Effector memory CD8-positive, alpha-beta T cell (primary cell): ENCODE results near the gene SGMS1.

Experiments
- ATAC-seq: fragments of 150-1000 bp; cut with Tn5 transposase; replicated peaks from 2 replicates; pipeline ENCODE4 v1.10.0; 2021; ENCODE audit warnings: mild to moderate bottlenecking, moderate library complexity
- DNase-seq, 3 experiments: peaks; one replicate each; pipeline ENCODE4 v3.0.0; 2021
- H3K27ac Mint-ChIP-seq, 2 donors: one replicate each; pipeline ENCODE4 v1.8.0; 2022; ENCODE audit warnings: mild to moderate bottlenecking in 2 of 2, mixed read lengths in 2 of 2, moderate library complexity in 2 of 2
- H3K27me3 Mint-ChIP-seq, 2 donors: one replicate each; pipeline ENCODE4 v1.8.0; 2022; ENCODE audit warnings: mixed read lengths in 2 of 2
- H3K36me3 Mint-ChIP-seq: one replicate; pipeline ENCODE4 v1.8.0; 2022; ENCODE audit warnings: mild to moderate bottlenecking, moderate library complexity, mixed read lengths; ENCODE audit not compliant: insufficient read depth
- H3K4me1 Mint-ChIP-seq, 2 donors: one replicate each; pipeline ENCODE4 v1.8.0; 2022; ENCODE audit warnings: low read depth in 2 of 2, mixed read lengths in 2 of 2
- H3K4me3 Mint-ChIP-seq, 2 donors: one replicate each; pipeline ENCODE4 v1.8.0; 2022; ENCODE audit warnings: mild to moderate bottlenecking in 2 of 2, mixed read lengths in 2 of 2, moderate library complexity in 2 of 2
- H3K9me3 Mint-ChIP-seq, 2 donors: one replicate each; pipeline ENCODE4 v1.8.0; 2022; ENCODE audit warnings: mixed read lengths in 2 of 2

The SGMS1 gene

DNA sequence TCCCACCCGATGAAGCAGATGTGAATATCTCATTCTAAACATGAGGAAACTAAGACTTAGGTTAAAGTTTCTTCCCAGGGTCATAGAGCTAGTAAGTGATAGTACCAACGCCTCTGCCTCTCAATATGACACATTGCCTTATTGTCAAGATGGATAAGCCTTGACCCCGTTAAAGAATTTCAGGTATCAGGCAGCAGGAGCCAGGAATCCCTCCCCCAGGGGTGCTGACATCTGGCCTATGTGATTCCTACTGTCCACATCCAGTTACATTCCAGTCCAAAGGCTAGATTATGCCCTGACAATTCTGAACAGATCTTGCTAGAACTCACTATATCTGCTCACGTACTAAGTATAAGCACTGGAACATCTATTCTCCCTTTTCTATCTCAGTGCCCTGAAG, 314.4 kb downstream of the SGMS1 start:
- H3K36me3 Mint-ChIP-seq = peaks cover 12% of the 10 kb centered on the region
- no peaks in the 10 kb centered on the region for H3K27me3 Mint-ChIP-seq
- peaks cover 0 to 15% of the 10 kb centered on the region in 2 donors for H3K4me1 Mint-ChIP-seq
- ATAC-seq (no peak), DNase-seq (no peak)
- no peaks in the 10 kb centered on the region for H3K9me3 Mint-ChIP-seq
- no peak overlapping the region for H3K4me3 Mint-ChIP-seq
- H3K27ac Mint-ChIP-seq = no peak overlapping the region

DNA sequence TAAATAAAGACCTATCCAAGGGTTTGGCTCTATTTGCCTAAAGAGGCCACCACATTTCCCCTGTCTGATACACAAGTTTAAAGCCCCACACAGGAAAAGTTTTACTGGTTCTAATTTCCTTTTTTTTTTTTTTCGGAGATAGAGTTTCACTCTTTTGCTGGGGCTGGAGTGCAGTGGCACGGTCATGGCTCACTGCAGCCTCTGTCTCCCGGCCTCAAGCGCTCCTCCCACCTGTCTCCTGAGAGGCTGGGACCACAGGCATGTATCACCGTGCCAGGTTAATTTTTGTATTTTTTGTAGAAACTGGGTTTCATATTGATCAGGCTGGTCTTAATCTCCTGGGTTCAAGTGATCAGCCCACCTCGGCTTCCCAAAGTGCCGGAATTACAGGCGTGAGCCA, 319.1 kb downstream of the SGMS1 start:
- Mint-ChIP-seq H3K27me3 (no peaks in the 10 kb centered on the region), H3K4me3 (no peak overlapping the region), H3K9me3 (no peaks in the 10 kb centered on the region), H3K27ac (no peak overlapping the region), H3K4me1 (peaks cover 0 to 11% of the 10 kb centered on the region in 2 donors), H3K36me3 (peaks cover 4% of the 10 kb centered on the region)
- no peak for DNase-seq
- ATAC-seq = no peak

DNA sequence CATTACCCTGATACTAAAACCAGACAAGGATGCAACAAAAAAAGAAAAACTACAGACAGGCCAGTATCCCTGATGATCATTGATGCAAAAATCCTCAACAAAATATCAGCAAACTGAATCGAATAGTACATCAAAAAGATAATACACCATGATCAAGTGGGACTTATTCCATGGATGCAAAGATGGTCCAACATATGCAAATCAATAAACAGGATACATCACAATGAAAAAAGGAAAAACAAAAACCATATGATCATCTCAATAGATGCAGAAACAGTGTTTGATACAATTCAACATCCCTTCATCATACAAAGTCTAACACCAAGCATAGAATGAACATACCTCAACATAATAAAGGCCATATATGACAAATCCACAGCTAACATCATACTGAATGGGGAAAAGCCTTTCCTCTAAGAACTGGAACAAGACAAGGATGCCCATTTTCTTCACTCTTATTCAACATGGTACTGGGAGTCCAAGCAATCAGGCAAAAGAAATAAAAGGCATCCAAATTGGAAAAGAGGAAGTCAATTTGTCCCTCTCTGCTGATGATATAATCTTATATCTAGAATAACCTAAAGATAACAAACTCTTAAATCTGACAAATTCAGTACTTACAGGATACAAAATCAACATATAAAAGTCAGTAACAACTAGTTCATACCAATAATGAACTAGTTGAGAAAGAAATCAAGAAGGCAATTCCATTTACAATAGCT, 323.6 kb downstream of the SGMS1 start:
- no peak overlapping the region for H3K27ac Mint-ChIP-seq
- ATAC-seq = no peak

DNA sequence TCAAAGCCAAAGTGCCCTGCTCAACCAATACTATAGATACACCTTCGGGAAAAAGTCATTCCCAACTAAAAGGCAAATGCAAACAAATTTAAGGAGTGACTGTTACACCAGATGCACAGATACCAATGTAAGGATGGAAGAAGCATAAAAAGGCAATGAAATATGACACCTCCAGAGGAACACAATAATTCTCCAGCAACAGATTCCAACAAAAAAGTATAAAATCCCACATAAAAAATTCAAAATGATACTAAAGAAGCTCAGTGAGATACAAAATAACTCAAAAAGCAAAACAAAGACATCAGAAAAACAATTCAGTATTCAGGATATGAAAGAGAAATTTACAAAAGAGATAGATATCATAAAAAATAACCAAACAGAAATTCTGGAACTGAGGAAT, 328.4 kb downstream of the SGMS1 start:
- H3K9me3 Mint-ChIP-seq = peaks cover 2 to 7% of the 10 kb centered on the region in 2 donors
- no peak overlapping the region for H3K27ac Mint-ChIP-seq
- DNase-seq (no peak), ATAC-seq (no peak)
- no peaks in the 10 kb centered on the region for H3K36me3 Mint-ChIP-seq
- no peak overlapping the region for H3K4me3 Mint-ChIP-seq
- H3K27me3 Mint-ChIP-seq = no peaks in the 10 kb centered on the region
- H3K4me1 Mint-ChIP-seq = peaks cover 0 to 1% of the 10 kb centered on the region in 2 donors

More for the DNA sequence above, 323.6 kb downstream of the SGMS1 start:
- DNase-seq = no peak
- peaks cover 1 to 11% of the 10 kb centered on the region in 2 donors for H3K4me1 Mint-ChIP-seq
- H3K9me3 Mint-ChIP-seq = peaks cover 2 to 7% of the 10 kb centered on the region in 2 donors
- no peaks in the 10 kb centered on the region for H3K27me3 Mint-ChIP-seq
- no peaks in the 10 kb centered on the region for H3K36me3 Mint-ChIP-seq
- no peak overlapping the region for H3K4me3 Mint-ChIP-seq

DNA sequence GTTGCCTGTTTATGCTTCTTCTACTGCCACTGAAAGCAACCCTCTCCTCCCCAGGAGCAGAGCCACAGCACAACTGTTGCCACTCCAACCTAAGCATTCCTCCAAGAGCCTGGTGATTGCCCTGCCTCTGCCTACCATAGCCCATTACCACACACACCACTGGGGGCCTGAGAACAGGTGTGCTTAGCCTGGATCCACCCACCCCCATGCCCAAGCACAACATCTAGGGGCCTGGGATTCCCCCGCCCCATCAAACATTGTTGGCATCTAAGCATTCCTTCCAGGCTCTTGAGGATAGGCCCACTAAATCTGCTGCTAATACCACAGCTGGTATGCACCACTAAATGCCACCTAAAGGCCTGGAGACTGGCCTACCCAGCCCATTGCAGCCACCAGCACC, 329.2 kb downstream of the SGMS1 start:
- peaks cover 2 to 7% of the 10 kb centered on the region in 2 donors for H3K9me3 Mint-ChIP-seq
- H3K4me1 Mint-ChIP-seq = peaks cover 0 to 1% of the 10 kb centered on the region in 2 donors
- no peaks in the 10 kb centered on the region for H3K27me3 Mint-ChIP-seq
- ATAC-seq (no peak), DNase-seq (no peak)
- H3K36me3 Mint-ChIP-seq = no peaks in the 10 kb centered on the region
- no peak overlapping the region for H3K27ac Mint-ChIP-seq
- no peak overlapping the region for H3K4me3 Mint-ChIP-seq

DNA sequence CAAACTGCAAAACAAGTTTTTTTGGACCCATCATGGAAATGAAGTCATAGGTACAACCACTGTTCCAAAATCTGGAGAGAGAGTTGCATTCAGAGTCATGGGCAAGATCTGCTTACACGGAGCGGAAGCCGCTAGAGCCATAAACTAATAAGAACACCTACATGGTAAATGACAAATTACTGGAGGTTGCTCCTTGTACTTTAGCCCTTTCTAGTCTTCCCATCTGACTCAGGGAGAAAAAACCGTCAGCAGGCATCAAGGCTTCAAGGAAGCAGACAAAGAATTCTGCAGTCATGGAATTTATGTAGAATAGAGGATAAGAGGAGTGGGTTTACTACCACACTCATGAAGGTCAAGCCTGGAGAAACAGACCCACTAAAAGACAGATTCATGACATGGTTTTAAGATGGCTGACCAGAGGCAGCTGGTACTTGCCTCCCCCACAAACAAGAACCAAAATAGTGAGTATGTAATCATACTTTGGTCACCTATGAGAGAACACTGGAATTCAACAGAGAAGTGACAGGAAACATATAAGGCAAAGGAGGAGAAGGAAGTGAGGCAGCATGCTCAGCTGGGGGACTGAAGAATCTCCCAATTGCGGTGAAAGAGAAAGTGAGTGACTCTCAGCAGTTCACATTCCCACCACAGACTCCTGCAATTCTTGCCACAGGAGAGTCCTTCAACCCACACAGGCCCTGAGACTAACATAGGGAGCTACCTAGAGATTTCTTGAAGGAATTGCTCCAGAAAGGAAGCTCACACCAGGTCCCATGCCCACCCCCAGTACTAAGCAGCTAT, 330.0 kb downstream of the SGMS1 start:
- Mint-ChIP-seq H3K9me3 (peaks cover 2 to 7% of the 10 kb centered on the region in 2 donors), H3K4me1 (peaks cover 0 to 1% of the 10 kb centered on the region in 2 donors), H3K36me3 (no peaks in the 10 kb centered on the region), H3K4me3 (no peak overlapping the region), H3K27ac (no peak overlapping the region), H3K27me3 (no peaks in the 10 kb centered on the region)
- ATAC-seq = no peak
- no peak for DNase-seq

DNA sequence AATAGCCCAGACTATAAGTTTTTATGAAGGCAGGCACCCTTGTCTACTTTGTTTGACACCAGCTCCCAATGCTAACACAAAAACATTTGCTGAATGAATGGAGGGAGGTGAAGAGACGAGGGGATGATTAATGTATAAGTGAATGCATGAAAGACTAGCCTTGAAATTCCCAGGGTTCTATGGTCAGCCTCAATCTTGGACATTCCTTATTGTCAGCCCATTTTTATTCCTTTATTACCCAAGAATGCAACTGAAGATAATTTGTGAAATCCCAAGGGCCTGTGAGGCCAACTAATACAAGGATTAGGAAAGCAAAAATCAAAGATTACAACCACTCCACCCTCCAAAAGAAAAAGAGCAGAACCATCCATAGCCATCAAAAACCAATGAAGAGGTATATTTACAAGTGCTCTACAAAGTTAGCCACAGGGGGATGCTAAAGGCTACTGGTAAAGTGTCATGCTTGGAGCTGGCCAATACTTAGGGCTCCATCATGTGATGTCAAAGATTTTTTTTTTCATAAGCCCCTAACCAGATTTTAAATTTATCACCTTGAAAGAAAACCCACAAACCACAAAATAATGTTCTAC, 332.4 kb downstream of the SGMS1 start:
- Mint-ChIP-seq H3K4me3 (no peak overlapping the region), H3K36me3 (no peaks in the 10 kb centered on the region), H3K27me3 (peaks cover 0 to 13% of the 10 kb centered on the region in 2 donors), H3K4me1 (no peaks in the 10 kb centered on the region), H3K9me3 (no peaks in the 10 kb centered on the region), H3K27ac (no peak overlapping the region)
- DNase-seq (no peak), ATAC-seq (no peak)

DNA sequence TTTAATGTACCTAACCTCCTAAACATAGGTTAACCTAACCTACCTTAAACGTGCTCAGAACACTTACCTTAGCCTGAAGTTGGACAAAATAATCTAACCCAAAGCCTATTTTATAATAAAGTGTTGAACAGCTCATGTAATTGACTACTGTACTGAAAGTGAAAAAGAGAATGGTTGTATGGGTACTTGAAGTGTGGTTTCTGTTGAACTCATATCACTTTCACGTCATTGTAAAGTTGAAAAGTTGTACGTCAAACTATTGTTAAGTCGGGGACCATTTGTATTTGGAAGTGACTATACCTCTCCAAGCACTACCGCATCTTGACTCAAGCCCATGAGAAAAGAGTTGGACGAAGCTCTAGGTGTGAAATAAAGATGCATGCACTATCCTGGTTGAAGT, 334.6 kb downstream of the SGMS1 start:
- H3K4me1 Mint-ChIP-seq = no peaks in the 10 kb centered on the region
- no peaks in the 10 kb centered on the region for H3K36me3 Mint-ChIP-seq
- ATAC-seq = no peak

DNA sequence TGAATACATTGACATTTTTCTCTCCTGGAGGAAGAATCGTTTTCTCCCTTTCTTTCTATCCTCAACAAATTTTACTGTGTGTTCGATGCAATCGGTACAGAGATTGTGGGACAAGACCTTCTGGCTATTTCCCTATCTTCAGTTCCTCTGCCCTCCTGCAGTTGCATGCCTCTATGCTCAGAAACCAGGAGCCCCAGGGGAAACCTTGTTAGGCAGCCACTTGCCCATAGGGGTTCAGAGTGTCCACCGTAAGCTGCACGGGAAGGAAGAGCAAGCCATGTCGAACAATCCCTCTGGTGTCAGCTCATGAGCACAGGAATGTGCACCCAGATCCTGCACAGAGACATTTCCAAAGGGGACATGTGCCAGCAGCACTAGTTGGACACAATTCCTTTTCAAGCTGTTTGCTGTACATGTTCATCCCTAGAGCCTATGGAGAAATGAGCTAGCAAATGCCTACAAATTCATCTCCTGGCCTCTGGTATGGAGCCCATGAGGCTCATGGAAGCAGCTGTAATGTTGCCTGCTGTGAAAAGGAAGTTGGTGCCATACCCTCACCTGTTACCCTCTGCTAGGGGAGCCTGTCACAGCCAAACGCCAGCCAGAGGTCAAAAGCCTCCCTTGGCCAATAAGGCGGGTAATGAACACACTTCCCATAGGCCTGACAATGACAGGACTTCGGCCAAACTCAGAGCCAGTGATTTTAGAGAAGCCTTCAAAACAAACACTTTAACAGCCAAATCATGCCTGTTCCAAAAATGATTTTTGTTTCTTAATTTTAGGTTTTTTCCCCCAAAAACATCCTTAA, 336.6 kb downstream of the SGMS1 start:
- no peaks in the 10 kb centered on the region for H3K9me3 Mint-ChIP-seq
- peaks cover 21 to 37% of the 10 kb centered on the region in 2 donors for H3K27me3 Mint-ChIP-seq
- no peak overlapping the region for H3K4me3 Mint-ChIP-seq
- ATAC-seq = no peak
- no peak for DNase-seq
- no peaks in the 10 kb centered on the region for H3K36me3 Mint-ChIP-seq
- no peaks in the 10 kb centered on the region for H3K4me1 Mint-ChIP-seq
- H3K27ac Mint-ChIP-seq = no peak overlapping the region

More for the DNA sequence above, 334.6 kb downstream of the SGMS1 start:
- Mint-ChIP-seq H3K27ac (no peak overlapping the region), H3K4me3 (no peak overlapping the region), H3K9me3 (no peaks in the 10 kb centered on the region), H3K27me3 (peaks cover 4 to 17% of the 10 kb centered on the region in 2 donors)
- DNase-seq = no peak

DNA sequence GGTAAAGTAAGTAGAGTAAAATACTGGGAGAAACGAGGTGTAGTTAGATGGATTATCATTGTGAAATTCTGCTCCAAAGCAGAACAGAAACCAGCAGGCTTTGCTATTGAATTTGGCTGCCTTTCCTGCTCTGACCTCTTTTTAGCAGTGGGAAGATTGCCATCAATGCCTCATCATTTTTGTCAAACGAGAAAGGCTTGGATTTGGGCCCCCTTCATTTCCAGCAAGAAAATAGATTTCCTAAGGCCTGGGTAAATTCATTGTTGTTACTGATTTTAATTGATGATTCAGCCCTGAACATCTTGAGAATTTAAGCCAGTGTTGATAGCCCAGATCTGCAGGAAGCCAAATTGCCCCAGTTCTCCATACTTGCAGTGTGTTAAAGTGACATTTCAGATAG, 337.2 kb downstream of the SGMS1 start:
- Mint-ChIP-seq H3K27ac (no peak overlapping the region), H3K4me1 (no peaks in the 10 kb centered on the region), H3K27me3 (peaks cover 28 to 44% of the 10 kb centered on the region in 2 donors)

DNA sequence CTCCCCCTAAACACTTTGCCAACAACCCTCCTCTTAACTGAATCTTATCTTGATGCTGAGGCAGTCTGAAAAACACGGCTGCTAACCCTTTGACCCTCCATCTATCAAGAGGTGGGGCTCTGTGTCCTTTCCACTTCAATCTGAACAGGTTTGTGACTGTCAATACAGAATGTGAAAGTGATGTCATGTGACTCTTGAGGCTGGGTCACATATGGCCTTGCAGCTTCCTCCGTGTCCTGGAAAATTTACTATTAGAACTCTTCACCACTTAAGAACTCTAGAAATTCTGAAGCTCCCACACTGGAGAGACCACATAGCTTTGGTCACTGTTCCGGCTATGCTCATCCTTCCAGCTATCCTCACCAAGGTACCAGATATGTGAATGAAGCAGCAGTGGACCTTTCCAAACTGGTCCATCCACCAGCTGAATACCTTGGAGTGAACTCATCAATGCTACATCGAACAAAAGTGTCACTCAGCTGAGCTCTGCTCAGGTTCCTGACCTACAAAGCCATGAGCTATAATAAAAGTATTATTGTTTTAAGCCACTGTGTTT, 341.7 kb downstream of the SGMS1 start:
- ATAC-seq (no peak), DNase-seq (no peak)
- Mint-ChIP-seq H3K27me3 (peaks cover 54 to 73% of the 10 kb centered on the region in 2 donors), H3K4me3 (no peak overlapping the region), H3K9me3 (no peaks in the 10 kb centered on the region), H3K27ac (no peak overlapping the region), H3K4me1 (no peaks in the 10 kb centered on the region), H3K36me3 (no peaks in the 10 kb centered on the region)

More for the DNA sequence above, 337.2 kb downstream of the SGMS1 start:
- DNase-seq (no peak), ATAC-seq (no peak)
- Mint-ChIP-seq H3K36me3 (no peaks in the 10 kb centered on the region), H3K4me3 (no peak overlapping the region), H3K9me3 (no peaks in the 10 kb centered on the region)

DNA sequence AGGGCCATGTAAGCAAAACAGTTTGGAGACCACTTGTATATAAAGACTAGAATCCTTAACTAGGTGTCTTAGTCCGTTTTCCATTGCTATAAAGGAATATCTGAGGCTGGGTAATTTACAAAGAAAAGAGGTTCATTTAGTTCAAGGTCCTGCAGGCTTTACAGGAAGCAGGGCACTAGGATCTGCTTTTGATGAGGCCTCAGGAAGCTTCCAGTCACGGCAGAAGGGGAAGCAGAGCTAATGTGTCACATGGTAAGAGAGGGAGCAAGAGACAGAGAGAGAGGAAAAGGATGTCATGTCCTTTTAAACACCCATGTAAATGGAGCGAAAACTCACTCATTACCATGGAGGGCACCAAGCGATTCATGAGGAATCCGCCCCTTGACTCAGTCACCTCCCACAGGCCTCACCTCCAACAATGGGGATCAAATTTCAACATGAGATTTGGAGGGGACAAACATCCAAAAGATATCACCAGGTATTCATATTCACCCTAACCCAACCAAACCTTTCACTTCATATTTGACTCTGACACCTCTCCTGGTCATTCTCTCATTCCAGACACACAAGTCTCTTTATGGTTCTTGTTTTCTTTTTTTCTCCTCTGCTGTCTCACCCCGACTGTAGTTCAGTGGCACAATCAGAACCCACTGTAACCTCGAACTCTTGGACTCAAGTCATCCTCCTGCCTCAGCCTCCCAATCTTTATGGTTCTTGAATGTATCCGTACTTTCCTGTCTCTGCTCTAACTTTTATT, 342.4 kb downstream of the SGMS1 start:
- peaks cover 60 to 76% of the 10 kb centered on the region in 2 donors for H3K27me3 Mint-ChIP-seq
- H3K36me3 Mint-ChIP-seq = no peaks in the 10 kb centered on the region
- H3K4me1 Mint-ChIP-seq = no peaks in the 10 kb centered on the region
- H3K9me3 Mint-ChIP-seq = no peaks in the 10 kb centered on the region
- no peak overlapping the region for H3K27ac Mint-ChIP-seq
- H3K4me3 Mint-ChIP-seq = no peak overlapping the region
- DNase-seq = no peak
- no peak for ATAC-seq
